Lung (tissue), 12 donors: Measurements from ENCODE around the gene PLCB2. TPM values are rescaled to one million over a fixed set of nuclear protein-coding genes. Genes with fewer than 3 reads are reported as not detected.

ENCODE experiments used
- ATAC-seq: fragments of 200-7000 bp; cut with Tn5 transposase; one replicate; pipeline ENCODE4 v1.9.1; 2020; ENCODE audit warnings: moderate number of reproducible peaks; ENCODE audit not compliant: insufficient read depth, low FRiP score
- DNase-seq, 3 donors: peaks; one replicate each; pipeline ENCODE4 v3.0.0-alpha.2; 2013 to 2017
- H3K27ac ChIP-seq, 2 donors: one replicate each; pipeline ENCODE4 v1.5.1; 2013; ENCODE audit warnings: mild to moderate bottlenecking in 2 of 2, moderate library complexity in 2 of 2, control low read depth in 1 of 2, inconsistent platforms in 1 of 2, low read depth in 1 of 2, low read length in 1 of 2
- H3K27me3 ChIP-seq, 3 donors: one replicate each; pipeline ENCODE4 v1.5.1; 2013; ENCODE audit warnings: low read length in 2 of 3; ENCODE audit not compliant: control insufficient read depth in 3 of 3, insufficient read depth in 3 of 3
- H3K36me3 ChIP-seq, 4 donors: one replicate each; pipeline ENCODE4 v1.5.1; 2013; ENCODE audit warnings: low read length in 4 of 4, mild to moderate bottlenecking in 1 of 4, moderate library complexity in 1 of 4; ENCODE audit not compliant: control insufficient read depth in 4 of 4, insufficient read depth in 4 of 4
- H3K4me1 ChIP-seq, 5 donors: one replicate each; pipeline ENCODE4 v1.5.1; 2013; ENCODE audit warnings: low read length in 5 of 5, mild to moderate bottlenecking in 2 of 5, moderate library complexity in 1 of 5; ENCODE audit not compliant: control insufficient read depth in 5 of 5, insufficient read depth in 5 of 5
- H3K4me3 ChIP-seq: one replicate; pipeline ENCODE4 v1.5.1; 2013; ENCODE audit warnings: mild to moderate bottlenecking, control low read depth, moderate library complexity
- H3K9ac ChIP-seq, 2 donors: one replicate each; pipeline ENCODE4 v1.5.1; 2013; ENCODE audit warnings: low read length in 2 of 2, control low read depth in 1 of 2; ENCODE audit not compliant: insufficient read depth in 1 of 2
- H3K9me3 ChIP-seq, 4 donors: one replicate each; pipeline ENCODE4 v1.5.1; 2013; ENCODE audit warnings: low read length in 3 of 4, mild to moderate bottlenecking in 1 of 4, moderate library complexity in 1 of 4; ENCODE audit not compliant: control insufficient read depth in 4 of 4, insufficient read depth in 3 of 4
- WGBS, 2 donors: extraction: QIAGEN DNeasy Blood & Tissue Kit; methylation state at CpG; one replicate each; pipeline ENCODE4 v1.1.7; 2013; 5-methylcytosine and 5-hydroxymethylcytosine counted together
- polyA plus RNA-seq, 2 donors: library from polyadenylated mRNA; stranded (reverse); fragments of 200-250 nt; gene quantifications; one replicate each; pipeline ENCODE4 v1.2.1, GENCODE V29; 2013
- total RNA-seq, 2 donors: library from RNA; depleted of rRNA in 1 of 2; stranded (reverse); fragments of >200 nt in 1 of 2; gene quantifications; one replicate each; pipeline ENCODE4 v1.2.1, GENCODE V29; 2014 to 2021
- TF ChIP-seq, protein P1 (sequence below): IDR thresholded peaks from 2 replicates; pipeline ENCODE4 v1.5.1; 2012; ENCODE audit warnings: mild to moderate bottlenecking; ENCODE audit errors: control extremely low read depth, extremely low read depth
- donor health status: control.
- donor health status: control.
- donor health status: Bipolar disorder and iron deficiency.
- donor health status: healthy.
- donor health status: DM: yes; HTN: yes; CAD: no.

The PLCB2 gene
- total and polyA plus RNA-seq, 4 donors, result 17.9 to 76.7 (median 51.2) TPM

DNA sequence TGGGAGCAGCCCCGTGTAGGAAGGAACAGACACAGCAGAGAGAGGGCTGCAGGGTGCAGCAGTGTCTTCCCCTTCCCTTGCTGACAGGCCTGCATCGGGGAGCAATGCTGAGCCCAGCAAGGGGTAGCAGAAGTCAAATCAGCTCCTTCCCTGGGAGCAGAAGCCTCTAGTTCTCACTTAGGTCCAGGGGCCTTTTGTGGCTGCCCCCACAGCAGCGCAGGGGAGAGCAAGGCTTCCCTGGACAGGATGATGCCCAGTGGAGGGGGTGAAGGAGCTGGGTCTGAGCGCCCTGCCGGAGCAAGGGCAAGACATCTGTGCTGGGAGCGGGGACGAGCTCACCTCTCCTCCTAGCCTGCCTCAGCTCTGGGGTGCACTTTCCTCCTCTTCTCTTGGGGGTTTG, 827 bp downstream of the PLCB2 start:
- Histone ChIP-seq H3K9me3 (no peaks in the 10 kb centered on the region), H3K36me3 (peaks cover 0 to 3% (median 0%) of the 10 kb centered on the region in 4 donors), H3K27me3 (peaks cover 0 to 3% (median 0%) of the 10 kb centered on the region in 3 donors), H3K9ac (no peak overlapping the region), H3K4me3 (peak overlapping the region; percentile 16), H3K4me1 (peaks cover 0 to 13% (median 0%) of the 10 kb centered on the region in 5 donors), H3K27ac (no peak overlapping the region)
- 30 to 64% methylated on average over 7 of the region's 7 CpGs for WGBS, 2 donors
- ATAC-seq (no peak), DNase-seq (no peak)
- TF ChIP-seq, protein P1, sequence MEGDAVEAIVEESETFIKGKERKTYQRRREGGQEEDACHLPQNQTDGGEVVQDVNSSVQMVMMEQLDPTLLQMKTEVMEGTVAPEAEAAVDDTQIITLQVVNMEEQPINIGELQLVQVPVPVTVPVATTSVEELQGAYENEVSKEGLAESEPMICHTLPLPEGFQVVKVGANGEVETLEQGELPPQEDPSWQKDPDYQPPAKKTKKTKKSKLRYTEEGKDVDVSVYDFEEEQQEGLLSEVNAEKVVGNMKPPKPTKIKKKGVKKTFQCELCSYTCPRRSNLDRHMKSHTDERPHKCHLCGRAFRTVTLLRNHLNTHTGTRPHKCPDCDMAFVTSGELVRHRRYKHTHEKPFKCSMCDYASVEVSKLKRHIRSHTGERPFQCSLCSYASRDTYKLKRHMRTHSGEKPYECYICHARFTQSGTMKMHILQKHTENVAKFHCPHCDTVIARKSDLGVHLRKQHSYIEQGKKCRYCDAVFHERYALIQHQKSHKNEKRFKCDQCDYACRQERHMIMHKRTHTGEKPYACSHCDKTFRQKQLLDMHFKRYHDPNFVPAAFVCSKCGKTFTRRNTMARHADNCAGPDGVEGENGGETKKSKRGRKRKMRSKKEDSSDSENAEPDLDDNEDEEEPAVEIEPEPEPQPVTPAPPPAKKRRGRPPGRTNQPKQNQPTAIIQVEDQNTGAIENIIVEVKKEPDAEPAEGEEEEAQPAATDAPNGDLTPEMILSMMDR, result no peak

GRCh38 chr15:40306371-40306770, 1.4 kb downstream of the PLCB2 start:
- 49 to 64% methylated on average over 5 of the region's 5 CpGs for WGBS, 2 donors
- H3K4me3 ChIP-seq, result no peak overlapping the region

DNA sequence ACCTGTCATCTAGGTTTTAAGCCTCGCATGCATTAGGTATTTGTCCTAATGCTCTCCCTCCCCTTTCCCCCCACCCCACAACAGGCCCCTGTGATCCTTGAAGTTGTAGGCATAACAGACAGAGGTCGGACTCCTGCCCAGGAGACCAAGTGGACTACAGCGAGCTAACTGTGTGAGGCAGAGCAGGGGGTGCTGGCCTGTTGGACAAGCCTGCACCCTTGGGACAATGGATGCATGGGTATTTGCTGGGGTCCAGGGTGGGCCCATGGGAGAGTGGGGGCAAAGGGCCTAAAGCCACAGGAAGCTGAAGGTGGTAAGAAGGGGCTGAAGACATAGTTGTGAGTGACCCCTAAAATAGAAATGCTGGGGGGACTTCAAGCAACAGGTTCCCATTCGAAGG, 2.5 kb downstream of the PLCB2 start:
- TF ChIP-seq, protein P1, result no peak
- H3K9ac ChIP-seq, result no peak overlapping the region
- H3K36me3 ChIP-seq, result peaks cover 0 to 6% (median 0%) of the 10 kb centered on the region in 4 donors
- DNase-seq (no peak), ATAC-seq (no peak)
- H3K9me3 ChIP-seq, result peaks cover 0 to 2% (median 0%) of the 10 kb centered on the region in 4 donors
- peaks cover 0 to 22% (median 4%) of the 10 kb centered on the region in 5 donors for H3K4me1 ChIP-seq
- H3K4me3 ChIP-seq, result no peak overlapping the region
- H3K27me3 ChIP-seq, result no peaks in the 10 kb centered on the region
- WGBS, 2 donors, result 90 to 95% methylated on average over 4 of the region's 4 CpGs
- H3K27ac ChIP-seq, result no peak overlapping the region

More at GRCh38 chr15:40306371-40306770, 1.4 kb downstream of the PLCB2 start:
- Histone ChIP-seq H3K9me3 (no peaks in the 10 kb centered on the region), H3K27me3 (peaks cover 0 to 3% (median 0%) of the 10 kb centered on the region in 3 donors), H3K36me3 (peaks cover 0 to 3% (median 0%) of the 10 kb centered on the region in 4 donors), H3K27ac (no peak overlapping the region), H3K4me1 (peaks cover 0 to 19% (median 0%) of the 10 kb centered on the region in 5 donors), H3K9ac (no peak overlapping the region)
- no peak for DNase-seq
- ATAC-seq, result peak; percentile 8
- TF ChIP-seq, protein P1, result no peak

DNA sequence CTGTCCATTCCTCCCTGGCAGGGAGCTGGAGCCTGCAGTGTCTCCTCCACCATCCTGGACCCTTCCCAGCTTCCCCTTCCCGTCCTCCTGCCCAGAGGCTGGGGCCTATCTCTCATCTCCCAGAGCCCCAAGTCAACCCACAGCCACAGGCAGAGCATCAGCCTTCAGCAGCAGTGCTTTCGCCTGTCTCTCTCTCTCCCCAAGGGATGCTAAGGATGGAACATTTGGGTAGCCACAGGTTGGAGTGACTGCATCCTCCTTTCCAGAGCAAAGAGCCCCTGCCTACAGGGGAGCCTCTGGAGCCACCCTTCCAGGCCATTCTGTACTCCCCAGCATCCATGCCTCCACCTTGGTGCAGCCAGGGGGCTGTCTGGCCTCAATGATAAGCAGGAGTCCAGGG, 4.2 kb downstream of the PLCB2 start:
- H3K36me3 ChIP-seq, result peaks cover 0 to 6% (median 0%) of the 10 kb centered on the region in 4 donors
- ATAC-seq (no peak), DNase-seq (no peak)
- no peaks in the 10 kb centered on the region for H3K27me3 ChIP-seq
- WGBS, 2 donors, result 92 to 98% methylated on average over 2 of the region's 2 CpGs
- no peak overlapping the region for H3K4me3 ChIP-seq
- TF ChIP-seq, protein P1, result no peak
- peaks cover 0 to 2% (median 0%) of the 10 kb centered on the region in 4 donors for H3K9me3 ChIP-seq
- no peak overlapping the region for H3K27ac ChIP-seq
- no peak overlapping the region for H3K9ac ChIP-seq
- peaks cover 0 to 18% (median 4%) of the 10 kb centered on the region in 5 donors for H3K4me1 ChIP-seq
